ENCODE measurements around the gene ACVR1.

ACVR1 gene

GRCh38 chr2:157793053-157793612 is 83.0 kb downstream of the ACVR1 start:
- H3K4me3 ChIP-seq (ENCODE audit: low read depth, low read length): no peak overlapping the region
- TF ChIP-seq CTCF (IDR thresholded peaks at IDR 0.05; ENCODE audit: low read depth, low read length, missing control alignments): peak; percentile 26
- no peak for DNase-seq (ENCODE audit: low read depth)

GRCh38 chr2:157792335-157793052 is 83.6 kb downstream of the ACVR1 start:
- DNase-seq (ENCODE audit: low read depth): no peak
- no peak overlapping the region for H3K4me3 ChIP-seq (ENCODE audit: low read depth, low read length)
- no peak for TF ChIP-seq CTCF (IDR thresholded peaks at IDR 0.05; ENCODE audit: low read depth, low read length, missing control alignments)

- no peak for TF ChIP-seq CTCF (IDR thresholded peaks at IDR 0.05; ENCODE audit: low read depth, low read length, missing control alignments)
- no peak for DNase-seq (ENCODE audit: low read depth)
- H3K4me3 ChIP-seq (ENCODE audit: low read depth, low read length): no peak overlapping the region
Measured at GRCh38 chr2:157790780-157791179, 85.3 kb downstream of the ACVR1 start.

- DNase-seq (ENCODE audit: low read depth): no peak
- H3K4me3 ChIP-seq (ENCODE audit: low read depth, low read length): no peak overlapping the region
- TF ChIP-seq CTCF (IDR thresholded peaks at IDR 0.05; ENCODE audit: low read depth, low read length, missing control alignments): no peak
Measured at GRCh38 chr2:157789933-157790511, 86.1 kb downstream of the ACVR1 start.

- TF ChIP-seq CTCF (IDR thresholded peaks at IDR 0.05; ENCODE audit: low read depth, low read length, missing control alignments): no peak
- DNase-seq (ENCODE audit: low read depth): no peak
- no peak overlapping the region for H3K4me3 ChIP-seq (ENCODE audit: low read depth, low read length)
Measured at GRCh38 chr2:157789256-157789655, 86.9 kb downstream of the ACVR1 start.

- TF ChIP-seq CTCF (IDR thresholded peaks at IDR 0.05; ENCODE audit: low read depth, low read length, missing control alignments): no peak
- no peak for DNase-seq (ENCODE audit: low read depth)
- H3K4me3 ChIP-seq (ENCODE audit: low read depth, low read length): no peak overlapping the region
Measured at GRCh38 chr2:157788201-157788600, 87.9 kb downstream of the ACVR1 start.
